ENCODE data around the gene SBNO1. TPM values are rescaled to one million over a fixed set of nuclear protein-coding genes. Genes with fewer than 3 reads are reported as not detected.

SBNO1 gene
- total RNA-seq, 4 donors from 2014 or later = 18.2 to 26.6 (median 25.8) TPM

DNA sequence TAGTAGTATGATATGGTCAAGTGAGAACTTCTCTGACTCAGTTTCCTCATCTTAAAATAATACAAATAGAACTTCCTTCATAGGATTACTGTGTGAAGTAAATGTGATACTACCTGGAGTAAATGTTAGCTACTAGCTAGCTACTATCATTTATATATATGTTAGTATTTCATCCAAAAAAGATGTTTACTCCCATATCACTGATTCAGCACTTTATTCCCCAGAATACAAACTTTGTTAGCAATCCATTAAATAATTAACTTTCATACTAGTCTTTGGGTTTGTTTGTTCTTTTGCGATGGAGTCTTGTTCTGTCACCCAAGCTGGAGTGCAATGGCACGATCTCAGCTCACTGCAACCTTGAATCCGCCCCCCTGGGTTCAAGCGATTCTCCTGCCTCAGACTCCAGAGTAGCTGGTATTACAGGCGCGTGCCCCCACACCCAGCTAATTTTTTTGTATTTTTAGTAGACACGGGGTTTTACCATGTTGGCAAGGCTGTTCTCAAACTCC lies 8.4 kb downstream of the SBNO1 start:
- DNase-seq (ENCODE audit: low spot score in 2 of 2) = no peak
- no peaks in the 10 kb centered on the region for H3K36me3 ChIP-seq
- no peak for TF ChIP-seq EP300 (IDR thresholded peaks at IDR 0.05)
- no peaks in the 10 kb centered on the region for H3K27me3 ChIP-seq
- no peak overlapping the region for H3K27ac ChIP-seq
- H3K9me3 ChIP-seq = no peaks in the 10 kb centered on the region
- H3K4me1 ChIP-seq = peaks cover 6% of the 10 kb centered on the region
- WGBS = 81% methylated on average over 7 of the region's 7 CpGs
- no peak overlapping the region for H3K4me3 ChIP-seq

DNA sequence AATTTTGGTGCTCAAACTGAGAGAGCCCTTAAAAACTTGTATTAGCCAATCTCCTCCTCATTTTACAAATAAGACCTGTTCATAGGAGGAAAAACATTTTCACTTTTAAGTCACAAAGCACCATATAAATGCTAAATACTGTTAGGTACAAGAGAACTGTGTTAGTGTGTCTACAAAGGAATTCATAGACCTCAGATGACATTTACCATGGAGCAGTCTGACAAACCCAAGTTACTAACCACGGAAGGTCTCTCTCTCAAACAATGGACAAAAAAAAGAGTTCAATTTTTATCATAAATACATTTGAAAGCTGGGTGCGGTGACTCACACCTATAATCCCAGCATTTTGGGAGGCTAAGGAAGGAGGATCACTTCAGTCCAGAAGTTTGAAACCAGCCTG lies 10.0 kb downstream of the SBNO1 start:
- Histone ChIP-seq H3K4me3 (no peak overlapping the region), H3K27ac (no peak overlapping the region), H3K9me3 (no peaks in the 10 kb centered on the region), H3K36me3 (peaks cover 7% of the 10 kb centered on the region), H3K4me1 (no peaks in the 10 kb centered on the region), H3K27me3 (no peaks in the 10 kb centered on the region)
- DNase-seq (ENCODE audit: low spot score in 2 of 2) = no peak
- TF ChIP-seq POLR2AphosphoS5 (IDR thresholded peaks at IDR 0.05) (no peak), EP300 (IDR thresholded peaks at IDR 0.05) (no peak), POLR2A (IDR thresholded peaks at IDR 0.05) (no peak)
- TF ChIP-seq, protein P1, sequence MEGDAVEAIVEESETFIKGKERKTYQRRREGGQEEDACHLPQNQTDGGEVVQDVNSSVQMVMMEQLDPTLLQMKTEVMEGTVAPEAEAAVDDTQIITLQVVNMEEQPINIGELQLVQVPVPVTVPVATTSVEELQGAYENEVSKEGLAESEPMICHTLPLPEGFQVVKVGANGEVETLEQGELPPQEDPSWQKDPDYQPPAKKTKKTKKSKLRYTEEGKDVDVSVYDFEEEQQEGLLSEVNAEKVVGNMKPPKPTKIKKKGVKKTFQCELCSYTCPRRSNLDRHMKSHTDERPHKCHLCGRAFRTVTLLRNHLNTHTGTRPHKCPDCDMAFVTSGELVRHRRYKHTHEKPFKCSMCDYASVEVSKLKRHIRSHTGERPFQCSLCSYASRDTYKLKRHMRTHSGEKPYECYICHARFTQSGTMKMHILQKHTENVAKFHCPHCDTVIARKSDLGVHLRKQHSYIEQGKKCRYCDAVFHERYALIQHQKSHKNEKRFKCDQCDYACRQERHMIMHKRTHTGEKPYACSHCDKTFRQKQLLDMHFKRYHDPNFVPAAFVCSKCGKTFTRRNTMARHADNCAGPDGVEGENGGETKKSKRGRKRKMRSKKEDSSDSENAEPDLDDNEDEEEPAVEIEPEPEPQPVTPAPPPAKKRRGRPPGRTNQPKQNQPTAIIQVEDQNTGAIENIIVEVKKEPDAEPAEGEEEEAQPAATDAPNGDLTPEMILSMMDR (IDR thresholded peaks at IDR 0.05) = no peak
- 86% methylated on average over 2 of the region's 2 CpGs for WGBS

DNA sequence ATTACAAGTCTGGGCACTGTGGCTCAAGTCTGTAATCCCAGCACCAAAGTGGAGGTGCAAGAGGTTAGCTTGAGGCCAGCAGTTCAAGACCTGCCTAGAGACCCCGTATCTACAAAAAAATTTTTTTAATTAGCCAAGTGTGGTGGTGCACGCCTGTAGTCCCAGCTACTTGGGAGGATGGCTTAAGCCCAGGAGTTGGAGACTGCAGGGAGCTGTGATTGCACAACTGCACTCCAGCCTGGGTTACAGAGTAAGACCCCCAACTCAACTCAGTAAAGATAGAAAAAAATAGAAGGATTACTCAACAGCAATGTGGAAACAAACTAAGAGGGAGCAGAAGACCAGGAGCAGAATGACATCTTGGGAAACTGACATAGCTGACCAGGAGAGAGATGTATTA lies 13.3 kb downstream of the SBNO1 start:
- TF ChIP-seq POLR2A (IDR thresholded peaks at IDR 0.05) = no peak
- TF ChIP-seq, protein P1 (IDR thresholded peaks at IDR 0.05) = no peak
- no peak for TF ChIP-seq POLR2AphosphoS5 (IDR thresholded peaks at IDR 0.05)
- no peak for TF ChIP-seq EP300 (IDR thresholded peaks at IDR 0.05)
- Histone ChIP-seq H3K27ac (no peak overlapping the region), H3K4me1 (no peaks in the 10 kb centered on the region), H3K9me3 (no peaks in the 10 kb centered on the region), H3K27me3 (no peaks in the 10 kb centered on the region), H3K36me3 (peaks cover 37% of the 10 kb centered on the region), H3K4me3 (no peak overlapping the region)
- 94% methylated on average over 2 of the region's 2 CpGs for WGBS
- no peak for DNase-seq (ENCODE audit: low spot score in 2 of 2)

DNA sequence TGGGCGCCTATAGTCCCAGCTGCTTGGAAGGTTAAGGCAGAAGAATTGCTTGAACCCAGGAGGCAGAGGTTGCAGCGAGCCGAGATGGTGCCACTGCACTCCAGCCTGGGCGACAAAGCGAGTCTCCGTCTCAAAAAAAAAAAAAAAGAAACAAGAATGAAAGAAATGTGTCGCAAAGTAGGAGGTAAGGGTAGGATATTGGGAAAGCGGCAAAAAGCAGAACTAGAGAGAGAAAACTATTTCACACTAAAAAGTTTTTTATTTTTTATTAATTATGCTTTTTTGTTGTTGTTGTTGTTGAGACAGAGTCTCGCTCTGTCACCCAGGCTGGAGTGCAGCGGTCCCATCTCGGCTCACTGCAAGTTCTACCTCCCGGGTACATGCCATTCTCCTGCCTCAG lies 17.7 kb downstream of the SBNO1 start:
- no peaks in the 10 kb centered on the region for H3K4me1 ChIP-seq
- H3K4me3 ChIP-seq = no peak overlapping the region
- H3K36me3 ChIP-seq = peaks cover 78% of the 10 kb centered on the region
- 96% methylated on average over 12 of the region's 12 CpGs for WGBS
- no peak overlapping the region for H3K27ac ChIP-seq
- no peaks in the 10 kb centered on the region for H3K9me3 ChIP-seq
- no peak for DNase-seq (ENCODE audit: low spot score in 2 of 2)
- no peaks in the 10 kb centered on the region for H3K27me3 ChIP-seq
- TF ChIP-seq, protein P1 (IDR thresholded peaks at IDR 0.05) = no peak
- TF ChIP-seq EP300 (IDR thresholded peaks at IDR 0.05) (no peak), POLR2AphosphoS5 (IDR thresholded peaks at IDR 0.05) (no peak)

DNA sequence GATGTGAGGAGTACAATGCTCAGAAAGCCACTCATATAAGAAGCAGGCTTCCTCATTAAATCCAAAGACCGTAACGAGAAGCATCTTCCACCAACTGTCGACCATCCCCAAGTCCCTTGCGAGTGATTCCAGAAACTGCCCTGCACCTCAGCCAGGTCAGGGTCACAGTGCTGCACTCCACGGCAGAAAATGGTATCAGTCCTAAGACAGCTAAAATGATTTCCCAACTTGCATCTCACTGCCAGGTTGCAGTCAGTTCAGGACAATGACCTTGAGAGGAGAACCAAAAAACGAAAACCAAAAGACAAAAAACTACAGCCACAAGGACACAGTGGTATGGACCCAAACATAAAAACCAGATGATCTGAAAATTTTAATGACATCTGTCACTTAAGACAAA lies 20.6 kb downstream of the SBNO1 start:
- WGBS = 82% methylated on average over 6 of the region's 6 CpGs
- no peaks in the 10 kb centered on the region for H3K27me3 ChIP-seq
- H3K4me3 ChIP-seq = no peak overlapping the region
- H3K9me3 ChIP-seq = no peaks in the 10 kb centered on the region
- DNase-seq (ENCODE audit: low spot score in 2 of 2) = no peak
- no peak overlapping the region for H3K27ac ChIP-seq
- peaks cover 89% of the 10 kb centered on the region for H3K36me3 ChIP-seq
- no peak for TF ChIP-seq EP300 (IDR thresholded peaks at IDR 0.05)
- TF ChIP-seq POLR2A (IDR thresholded peaks at IDR 0.05) = no peak
- no peak for TF ChIP-seq POLR2AphosphoS5 (IDR thresholded peaks at IDR 0.05)
- TF ChIP-seq, protein P1 (IDR thresholded peaks at IDR 0.05) = no peak
- H3K4me1 ChIP-seq = no peaks in the 10 kb centered on the region

DNA sequence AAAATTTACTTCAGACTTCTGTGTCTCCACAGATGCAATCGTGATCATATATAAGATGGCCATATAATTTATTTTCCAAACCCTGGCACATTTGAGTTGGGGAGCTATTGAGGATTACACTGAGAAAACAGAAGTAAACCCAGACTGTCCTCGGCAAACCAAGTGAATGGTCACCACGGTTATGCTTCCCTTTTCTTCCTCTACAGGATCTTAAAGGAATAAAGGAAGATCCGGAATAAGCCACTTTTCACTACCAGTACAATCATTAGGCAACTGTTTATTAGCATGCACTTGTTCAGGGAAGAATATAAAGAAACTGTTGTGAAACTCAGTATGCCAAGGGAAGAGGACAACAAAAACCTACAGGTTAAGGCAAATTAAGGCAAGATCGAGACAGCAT lies 27.6 kb downstream of the SBNO1 start:
- WGBS = 86% methylated on average over 5 of the region's 5 CpGs
- H3K9me3 ChIP-seq = no peaks in the 10 kb centered on the region
- no peak overlapping the region for H3K4me3 ChIP-seq
- H3K4me1 ChIP-seq = no peaks in the 10 kb centered on the region
- no peaks in the 10 kb centered on the region for H3K27me3 ChIP-seq
- peaks cover 71% of the 10 kb centered on the region for H3K36me3 ChIP-seq
- TF ChIP-seq EP300 (IDR thresholded peaks at IDR 0.05) (no peak), POLR2A (IDR thresholded peaks at IDR 0.05) (no peak), POLR2AphosphoS5 (IDR thresholded peaks at IDR 0.05) (no peak)
- TF ChIP-seq, protein P1 (IDR thresholded peaks at IDR 0.05) = no peak
- H3K27ac ChIP-seq = no peak overlapping the region
- no peak for DNase-seq (ENCODE audit: low spot score in 2 of 2)
